ENCODE results near the gene AS3MT.
A peak's percentile ranks its signal among the peaks of the same experiment; 100 is the strongest.
"Not testable (repeated sequence)": the region's sequence is repeated elsewhere in the genome, so short reads cannot be mapped to it uniquely, and the experiment has no call there.

Gene AS3MT

GRCh38 chr10:102855731-102856436 lies 13.4 kb upstream of the AS3MT start:
- DNase-seq (ENCODE audit: low read depth in 2 of 3, low spot score in 1 of 3), result not testable (repeated sequence)

- DNase-seq (ENCODE audit: low read depth in 2 of 3, low spot score in 1 of 3), result no peak
These were observed 12.4 kb upstream of the AS3MT start for GRCh38 chr10:102856758-102857424.

GRCh38 chr10:102859911-102860310 lies 9.4 kb upstream of the AS3MT start:
- no peak for DNase-seq (ENCODE audit: low read depth in 2 of 3, low spot score in 1 of 3)

- DNase-seq (ENCODE audit: low read depth in 2 of 3, low spot score in 1 of 3), result no peak
These were observed 5.6 kb upstream of the AS3MT start for GRCh38 chr10:102863660-102864059.

GRCh38 chr10:102865620-102866019 lies 3.6 kb upstream of the AS3MT start:
- no peak for DNase-seq (ENCODE audit: low read depth in 2 of 3, low spot score in 1 of 3)

GRCh38 chr10:102868911-102869257 lies 386 bp upstream of the AS3MT start:
- no peak for DNase-seq (ENCODE audit: low read depth in 2 of 3, low spot score in 1 of 3)

- no peak for DNase-seq (ENCODE audit: low read depth in 2 of 3, low spot score in 1 of 3)
These were observed 951 bp downstream of the AS3MT start for GRCh38 chr10:102870221-102870620.

- DNase-seq (ENCODE audit: low read depth in 2 of 3, low spot score in 1 of 3), result no peak
These were observed 2.9 kb downstream of the AS3MT start for GRCh38 chr10:102872163-102872562.

- DNase-seq (ENCODE audit: low read depth in 2 of 3, low spot score in 1 of 3), result no peak
These were observed 7.5 kb downstream of the AS3MT start for GRCh38 chr10:102876747-102877153.

GRCh38 chr10:102878629-102879028 lies 9.4 kb downstream of the AS3MT start:
- DNase-seq (ENCODE audit: low read depth in 2 of 3, low spot score in 1 of 3), result no peak

- no peak for DNase-seq (ENCODE audit: low read depth in 2 of 3, low spot score in 1 of 3)
These were observed 11.0 kb downstream of the AS3MT start for GRCh38 chr10:102880256-102880655.

GRCh38 chr10:102888048-102888447 lies 18.8 kb downstream of the AS3MT start:
- no peak for DNase-seq (ENCODE audit: low read depth in 2 of 3, low spot score in 1 of 3)

- no peak for DNase-seq (ENCODE audit: low read depth in 2 of 3, low spot score in 1 of 3)
These were observed 25.4 kb downstream of the AS3MT start for GRCh38 chr10:102894466-102895213.

- DNase-seq (ENCODE audit: low read depth in 2 of 3, low spot score in 1 of 3), result no peak
These were observed 30.7 kb downstream of the AS3MT start for GRCh38 chr10:102900006-102900405.

- no peak for DNase-seq (ENCODE audit: low read depth in 2 of 3, low spot score in 1 of 3)
These were observed 35.1 kb downstream of the AS3MT start for GRCh38 chr10:102904346-102904745.

GRCh38 chr10:102906507-102906906 lies 37.2 kb downstream of the AS3MT start:
- DNase-seq (ENCODE audit: low read depth in 2 of 3, low spot score in 1 of 3), result no peak

- no peak for DNase-seq (ENCODE audit: low read depth in 2 of 3, low spot score in 1 of 3)
These were observed 45.5 kb downstream of the AS3MT start for GRCh38 chr10:102914781-102915180.

GRCh38 chr10:102916173-102916572 lies 46.9 kb downstream of the AS3MT start:
- no peak for DNase-seq (ENCODE audit: low read depth in 2 of 3, low spot score in 1 of 3)

GRCh38 chr10:102917314-102917961 lies 48.2 kb downstream of the AS3MT start:
- DNase-seq (ENCODE audit: low read depth in 2 of 3, low spot score in 1 of 3), result peak; percentile 67 to 74 (median 73)

- DNase-seq (ENCODE audit: low read depth in 2 of 3, low spot score in 1 of 3), result peak; percentile 98 to 100 (median 99)
These were observed 48.9 kb downstream of the AS3MT start, which contains the start of gene CNNM2 for GRCh38 chr10:102917962-102918816. Gene CNNM2, plus strand, starts transcription at chr10:102918294. Its CDS starts 187 bp downstream, at chr10:102918481.

Data from stimulated activated CD4-positive, alpha-beta T cell treated with anti-CD3 and anti-CD28 coated beads, Interleukin-12 subunit alpha, Interleukin-12 subunit beta, amount 100 ng/mL, for 48 hours (primary cell).